HUES64 (cell line): Measurements from ENCODE around the gene CCL17.
"Not testable (repeated sequence)": the region's sequence is repeated elsewhere in the genome, so short reads cannot be mapped to it uniquely, and the experiment has no call there.

Experiments used
- H3K27ac ChIP-seq: 2 replicates; pipeline ENCODE4 v1.7.0; 2013; ENCODE audit warnings: low read depth, low read length, inconsistent platforms
- H3K27me3 ChIP-seq: 2 replicates; pipeline ENCODE4 v1.6.1; 2013; ENCODE audit warnings: mild to moderate bottlenecking, low read length; ENCODE audit not compliant: insufficient read depth
- H3K36me3 ChIP-seq: 2 replicates; pipeline ENCODE4 v1.6.1; 2013; ENCODE audit warnings: mild to moderate bottlenecking, low read length; ENCODE audit not compliant: insufficient read depth
- H3K4me1 ChIP-seq: 2 replicates; pipeline ENCODE4 v1.6.1; 2013; ENCODE audit warnings: mild to moderate bottlenecking, low read length, moderate library complexity; ENCODE audit not compliant: insufficient read depth
- H3K4me3 ChIP-seq: 2 replicates; pipeline ENCODE4 v1.5.1; 2013; ENCODE audit warnings: mild to moderate bottlenecking, low read length, moderate library complexity
- H3K9ac ChIP-seq: 2 replicates; pipeline ENCODE4 v1.6.1; 2013; ENCODE audit warnings: mild to moderate bottlenecking, low read depth, low read length
- H3K9me3 ChIP-seq: 2 replicates; pipeline ENCODE4 v1.6.1; 2013; ENCODE audit warnings: low read depth, low read length; ENCODE audit not compliant: insufficient read depth
- WGBS: fragments of 150-250, 120-280 bp; methylation state at CpG from one replicate; pipeline ENCODE4 v1.1.7; 2013; ENCODE audit warnings: missing lambda C conversion rate; 5-methylcytosine and 5-hydroxymethylcytosine counted together

Gene CCL17

DNA sequence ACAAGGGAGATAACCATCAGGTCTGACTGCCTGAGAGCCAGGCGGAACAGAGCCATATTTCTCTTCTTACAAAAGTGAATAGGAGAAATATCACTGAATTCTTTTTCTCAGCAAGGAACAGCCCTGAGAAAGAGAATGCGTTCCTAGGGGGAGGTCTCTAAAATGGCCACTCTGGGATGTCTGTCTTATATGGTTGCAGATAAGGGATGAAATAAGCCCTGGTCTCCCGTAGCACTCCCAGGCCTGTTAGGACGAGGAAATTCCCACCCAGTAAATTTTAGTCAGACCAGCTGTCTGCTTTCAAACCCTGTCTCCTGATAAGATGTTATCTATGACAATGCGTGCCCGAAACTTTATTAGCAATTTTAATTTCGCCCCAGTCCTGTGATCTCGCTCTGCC is 35.4 kb downstream of the CCL17 start:
- not testable (repeated sequence) for H3K4me3 ChIP-seq
- WGBS, result 96% methylated on average over 7 of the region's 8 CpGs
- H3K36me3 ChIP-seq, result peaks cover 65% of the 10 kb centered on the region

GRCh38 chr16:57440551-57440950 is 36.0 kb downstream of the CCL17 start:
- not testable (repeated sequence) for H3K9ac ChIP-seq, H3K4me1 ChIP-seq, H3K4me3 ChIP-seq, H3K27ac ChIP-seq, H3K27me3 ChIP-seq
- WGBS, result 98% methylated on average over 8 of the region's 8 CpGs
- peaks cover 59% of the 10 kb centered on the region for H3K36me3 ChIP-seq
- peaks cover 13% of the 10 kb centered on the region; the same call in 1 of the 2 replicates for H3K9me3 ChIP-seq

More for the DNA sequence above, 35.4 kb downstream of the CCL17 start:
- not testable (repeated sequence) for H3K9ac ChIP-seq, H3K4me1 ChIP-seq, H3K27ac ChIP-seq, H3K27me3 ChIP-seq
- peaks cover 13% of the 10 kb centered on the region; the same call in 1 of the 2 replicates for H3K9me3 ChIP-seq

- Histone ChIP-seq H3K4me3 (no peak overlapping the region), H3K9me3 (peaks cover 13% of the 10 kb centered on the region; the same call in 1 of the 2 replicates), H3K27me3 (no peaks in the 10 kb centered on the region), H3K4me1 (no peaks in the 10 kb centered on the region; the same call in 1 of the 2 replicates), H3K36me3 (peaks cover 20% of the 10 kb centered on the region), H3K27ac (no peak overlapping the region), H3K9ac (no peak overlapping the region)
- 93% methylated on average over 3 of the region's 3 CpGs for WGBS
These were observed 40.1 kb downstream of the CCL17 start for GRCh38 chr16:57444711-57445110.

DNA sequence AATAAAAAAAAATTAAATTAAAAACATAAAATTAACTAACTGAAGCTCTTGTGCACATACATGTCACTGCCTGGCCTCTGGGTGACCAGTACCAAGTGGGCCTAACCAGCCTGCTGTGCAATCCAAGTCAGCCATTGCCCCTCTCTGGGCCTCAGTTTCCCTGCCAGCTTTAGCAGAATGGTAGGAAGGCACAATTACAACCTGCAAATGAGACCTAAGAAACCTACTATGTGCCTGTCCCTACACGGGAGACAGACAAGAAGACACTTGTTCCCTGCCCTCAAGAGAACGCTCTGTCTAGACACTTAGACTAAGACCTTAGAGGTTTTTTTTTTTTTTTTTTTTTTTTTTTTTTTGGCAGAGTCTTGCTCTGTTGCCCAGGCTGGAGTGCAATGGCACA is 40.9 kb downstream of the CCL17 start:
- peaks cover 14% of the 10 kb centered on the region for H3K36me3 ChIP-seq
- peaks cover 11% of the 10 kb centered on the region; the same call in 1 of the 2 replicates for H3K9me3 ChIP-seq
- WGBS, result 97% methylated on average over 2 of the region's 2 CpGs
- H3K27me3 ChIP-seq, result no peaks in the 10 kb centered on the region
- H3K27ac ChIP-seq, result no peak overlapping the region
- no peaks in the 10 kb centered on the region; the same call in 1 of the 2 replicates for H3K4me1 ChIP-seq
- no peak overlapping the region for H3K9ac ChIP-seq
- H3K4me3 ChIP-seq, result no peak overlapping the region

DNA sequence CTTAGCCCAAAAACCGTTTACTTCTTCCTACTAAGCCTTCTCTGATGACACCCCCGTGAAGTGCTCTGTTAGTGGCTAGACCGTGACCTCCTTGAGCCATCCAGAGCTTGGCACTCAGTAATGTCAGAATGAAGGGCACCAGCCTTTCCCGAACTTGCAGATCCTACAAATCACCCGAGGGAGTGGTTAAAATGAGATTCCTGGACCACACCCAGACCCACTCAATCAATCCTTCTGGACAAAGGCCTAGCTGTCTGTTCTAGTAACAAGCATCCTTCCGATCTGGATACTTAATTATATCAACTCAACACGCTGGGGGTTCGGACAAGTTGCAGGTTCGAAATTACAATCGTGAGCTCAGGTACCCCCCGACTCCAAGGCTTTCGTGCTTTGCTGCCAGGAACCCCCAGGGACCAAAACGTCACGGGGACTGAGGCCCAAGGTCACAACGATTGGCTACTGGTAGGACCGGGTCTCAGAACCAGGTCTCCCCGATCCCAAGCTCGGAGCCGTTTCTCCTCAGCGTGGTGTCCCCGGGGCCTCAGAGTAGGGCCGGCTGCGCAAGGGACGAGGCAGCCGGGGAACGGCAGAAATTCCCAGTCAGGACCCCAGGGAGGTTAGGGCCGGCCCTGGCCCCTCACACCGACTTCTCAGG is 42.1 kb downstream of the CCL17 start:
- Histone ChIP-seq H3K36me3 (peaks cover 13% of the 10 kb centered on the region), H3K4me1 (no peaks in the 10 kb centered on the region; the same call in 1 of the 2 replicates), H3K27ac (peak overlapping the region; percentile 67), H3K4me3 (peak overlapping the region; percentile 88), H3K27me3 (no peaks in the 10 kb centered on the region), H3K9me3 (0 out of 2 replicates have a peak, but pooled peaks cover 3% of the 10 kb centered on the region), H3K9ac (peak overlapping the region; percentile 91)
- WGBS, result 6% methylated on average over 28 of the region's 28 CpGs

DNA sequence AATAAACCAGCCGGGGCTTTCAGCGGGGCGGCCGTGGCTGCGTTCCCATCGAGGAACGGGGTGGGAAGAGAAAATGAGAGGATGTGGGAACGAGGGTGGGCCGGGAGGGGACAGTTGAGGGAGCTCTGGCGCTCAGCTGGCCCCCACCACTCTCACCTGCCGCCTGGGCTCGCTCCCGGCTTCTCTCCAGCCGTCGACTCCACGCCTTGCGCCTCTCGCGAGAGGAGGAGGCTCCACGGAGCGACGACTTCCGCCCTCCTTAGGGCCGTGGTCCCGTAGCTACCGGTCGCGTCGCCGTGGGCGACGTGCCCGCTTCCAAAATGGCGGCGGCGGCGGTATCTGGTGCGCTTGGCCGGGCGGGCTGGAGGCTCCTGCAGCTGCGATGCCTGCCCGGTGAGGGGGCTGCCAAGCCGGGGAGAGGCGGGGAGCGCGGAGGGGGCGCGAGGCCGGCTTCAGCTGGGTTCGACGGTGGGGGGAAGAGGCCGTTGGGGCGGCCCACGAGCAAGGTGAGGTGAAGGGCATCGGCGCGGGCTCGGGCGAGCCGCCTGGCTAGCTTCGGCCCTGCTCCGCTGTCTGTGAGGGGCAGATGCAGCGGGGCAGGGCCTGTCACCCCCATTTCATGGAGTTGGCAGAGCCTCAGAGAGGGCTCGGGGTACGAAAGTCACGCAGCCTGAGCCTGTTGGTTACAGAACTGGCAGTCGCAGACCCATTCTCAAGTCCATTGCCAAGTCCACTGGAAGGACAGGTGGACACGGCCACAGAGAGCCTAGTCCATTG is 42.8 kb downstream of the CCL17 start, which contains the start of the genes CIAPIN1 and COQ9:
Gene CIAPIN1 (minus strand): TSS at position 200 of the 777 bp plus-strand sequence. CDS start 6,457 bp downstream, outside the sequence.
Gene COQ9 (plus strand): TSS at position 294 of the 777 bp plus-strand sequence. CDS start 27 bp downstream, at position 321.
- no peaks in the 10 kb centered on the region; the same call in 1 of the 2 replicates for H3K4me1 ChIP-seq
- H3K27me3 ChIP-seq, result no peaks in the 10 kb centered on the region
- H3K9me3 ChIP-seq, result no peaks in the 10 kb centered on the region
- peaks cover 16% of the 10 kb centered on the region for H3K36me3 ChIP-seq
- under 1% methylated on average over 68 of the region's 68 CpGs for WGBS
- H3K27ac ChIP-seq, result peak within 1 kb of the TSS; percentile 72
- H3K4me3 ChIP-seq, result peak within 1 kb of the TSS; percentile 88
- H3K9ac ChIP-seq, result peak within 1 kb of the TSS; percentile 91

DNA sequence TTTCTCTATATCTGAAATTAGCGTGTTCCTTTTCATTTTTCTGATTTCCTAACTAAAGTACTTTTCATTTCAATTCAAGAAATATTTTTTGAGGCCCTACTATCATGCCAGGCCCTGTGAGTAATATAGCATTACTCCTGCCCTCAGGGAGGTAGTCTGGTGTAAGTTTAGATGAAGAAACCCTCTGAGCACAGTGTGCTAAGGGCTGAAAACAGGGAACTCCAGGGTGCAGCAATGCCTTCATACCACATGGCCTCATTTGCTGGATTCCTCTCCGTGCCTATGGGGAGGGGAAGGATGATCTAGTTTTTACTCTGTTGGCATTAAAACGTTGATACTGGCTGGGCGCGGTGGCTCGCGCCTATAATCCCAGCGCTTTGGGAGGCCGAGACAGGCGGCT is 47.5 kb downstream of the CCL17 start:
- no peak overlapping the region for H3K9ac ChIP-seq
- H3K9me3 ChIP-seq, result no peaks in the 10 kb centered on the region
- H3K4me3 ChIP-seq, result no peak overlapping the region
- no peaks in the 10 kb centered on the region for H3K4me1 ChIP-seq
- H3K36me3 ChIP-seq, result peaks cover 58% of the 10 kb centered on the region
- no peak overlapping the region for H3K27ac ChIP-seq
- 96% methylated on average over 10 of the region's 10 CpGs for WGBS
- no peaks in the 10 kb centered on the region for H3K27me3 ChIP-seq

DNA sequence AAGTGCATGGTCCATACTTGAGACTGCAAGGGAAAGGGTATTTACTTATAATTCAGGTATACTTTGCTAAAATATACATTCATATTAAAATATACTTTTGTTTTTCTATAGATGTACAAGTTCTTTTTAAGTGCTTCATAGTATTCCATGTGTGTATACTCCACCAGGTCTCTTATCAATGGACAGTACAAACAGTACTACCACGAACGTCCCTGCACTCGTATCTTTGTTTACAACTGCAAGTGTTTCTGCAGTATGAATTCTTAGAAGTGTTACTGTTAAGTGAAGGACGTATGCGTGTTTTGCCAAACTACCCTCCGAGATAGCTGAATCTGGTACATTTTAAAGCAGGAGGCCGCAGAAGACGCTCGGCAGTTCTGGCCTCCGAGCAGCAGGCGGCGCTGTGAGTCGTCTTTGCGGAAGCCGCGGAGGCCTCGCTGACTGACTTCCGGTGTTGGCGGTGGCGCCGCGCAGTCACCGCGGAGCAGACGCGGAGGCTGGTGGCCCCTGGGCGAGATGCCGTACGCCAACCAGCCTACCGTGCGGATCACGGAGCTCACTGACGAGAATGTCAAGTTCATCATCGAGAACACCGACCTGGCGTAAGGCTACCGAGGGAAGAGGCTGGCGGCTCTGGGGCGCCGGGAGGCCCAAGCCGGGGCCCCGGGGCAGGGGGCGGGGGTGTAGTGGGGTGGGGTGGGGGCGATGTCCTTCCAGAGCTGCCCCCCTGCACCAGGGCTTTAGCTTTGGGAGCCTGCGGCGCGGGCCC is 57.8 kb downstream of the CCL17 start, which contains the start of gene POLR2C:
Gene POLR2C (plus strand): TSS at position 471 of the 769 bp plus-strand sequence. CDS start 46 bp downstream, at position 517.
- peaks cover 74% of the 10 kb centered on the region for H3K36me3 ChIP-seq
- no peaks in the 10 kb centered on the region for H3K9me3 ChIP-seq
- H3K4me3 ChIP-seq, result peak within 1 kb of the TSS; percentile 83
- H3K4me1 ChIP-seq, result 0 out of 2 replicates have a peak, but pooled peaks cover 3% of the 10 kb centered on the region
- 4% methylated on average over 47 of the region's 47 CpGs for WGBS
- no peaks in the 10 kb centered on the region for H3K27me3 ChIP-seq
- H3K9ac ChIP-seq, result peak within 1 kb of the TSS; percentile 67
- H3K27ac ChIP-seq, result peak within 1 kb of the TSS; percentile 36; the same call in 1 of the 2 replicates

DNA sequence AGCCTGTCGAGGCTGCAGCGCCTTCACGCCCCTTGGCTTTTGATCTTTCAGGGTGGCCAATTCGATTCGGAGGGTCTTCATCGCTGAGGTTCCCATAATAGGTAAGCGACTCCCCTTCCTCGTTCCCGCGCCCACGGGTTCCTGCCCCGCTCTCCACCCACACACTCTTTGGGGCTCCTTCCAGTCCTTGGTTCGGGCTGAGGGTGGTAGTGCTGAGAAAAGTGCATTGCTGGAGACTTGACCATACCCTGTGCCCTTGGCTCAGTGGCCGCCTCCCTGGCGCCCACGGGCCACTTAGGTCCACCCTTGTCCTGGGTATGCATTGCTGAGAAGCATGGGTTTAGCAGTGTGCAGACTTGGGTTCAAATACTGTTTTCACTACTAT is 58.4 kb downstream of the CCL17 start:
- H3K9me3 ChIP-seq, result no peaks in the 10 kb centered on the region
- 2% methylated on average over 16 of the region's 16 CpGs for WGBS
- no peaks in the 10 kb centered on the region for H3K27me3 ChIP-seq
- H3K9ac ChIP-seq, result peak overlapping the region; percentile 67
- peaks cover 74% of the 10 kb centered on the region for H3K36me3 ChIP-seq
- 0 out of 2 replicates have a peak overlapping the region, but pooled peaks have one; percentile 36 for H3K27ac ChIP-seq
- peak overlapping the region; percentile 83 for H3K4me3 ChIP-seq
- 0 out of 2 replicates have a peak, but pooled peaks cover 3% of the 10 kb centered on the region for H3K4me1 ChIP-seq

DNA sequence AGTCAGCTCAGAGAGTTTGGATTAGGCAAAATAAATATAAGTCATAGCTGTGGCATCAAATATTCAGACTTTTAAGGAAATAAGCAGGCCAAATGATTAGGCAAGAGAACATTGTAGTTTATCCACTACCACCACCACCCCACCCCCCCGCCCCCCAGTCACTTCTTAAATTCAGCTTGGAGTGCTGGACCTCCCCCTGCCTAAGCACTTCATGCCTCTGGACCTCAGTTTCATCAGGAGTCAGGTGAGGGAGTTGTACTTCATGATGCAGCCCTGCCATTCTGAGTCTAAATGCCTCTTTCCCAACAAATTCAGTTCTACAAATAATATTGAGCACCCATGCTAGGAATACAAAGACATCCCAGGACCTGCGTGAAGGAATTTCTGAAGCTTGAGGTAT is 60.0 kb downstream of the CCL17 start:
- Histone ChIP-seq H3K9ac (no peak overlapping the region), H3K27me3 (no peaks in the 10 kb centered on the region), H3K9me3 (no peaks in the 10 kb centered on the region), H3K27ac (no peak overlapping the region), H3K4me1 (0 out of 2 replicates have a peak, but pooled peaks cover 3% of the 10 kb centered on the region), H3K4me3 (no peak overlapping the region), H3K36me3 (peaks cover 74% of the 10 kb centered on the region)
- no CpG with 5 or more reads among the region's 2 CpGs for WGBS
